GM23248 (cell line): ENCODE data around the gene C18orf63.

Source experiments
- EZH2 ChIP-seq: fragments of 200-600 bp; sonication (generic); IDR thresholded peaks from 2 replicates; pipeline ENCODE4 v1.6.1; 2018; ENCODE audit warnings: antibody characterized with exemption, mild to moderate bottlenecking; ENCODE audit not compliant: insufficient read depth, poor library complexity, severe bottlenecking
- EZH2phosphoT487 ChIP-seq: fragments of 200-600 bp; sonication (generic); IDR thresholded peaks from 2 replicates; pipeline ENCODE4 v1.6.1; 2018; ENCODE audit warnings: antibody characterized with exemption, moderate library complexity, mild to moderate bottlenecking, low read depth; ENCODE audit not compliant: insufficient read depth

GRCh38 chr18:74368901-74369705, 53.5 kb downstream of the C18orf63 start:
- no peak for TF ChIP-seq EZH2phosphoT487
- TF ChIP-seq EZH2: no peak
